ENCODE data around the gene HPSE2.

DNA sequence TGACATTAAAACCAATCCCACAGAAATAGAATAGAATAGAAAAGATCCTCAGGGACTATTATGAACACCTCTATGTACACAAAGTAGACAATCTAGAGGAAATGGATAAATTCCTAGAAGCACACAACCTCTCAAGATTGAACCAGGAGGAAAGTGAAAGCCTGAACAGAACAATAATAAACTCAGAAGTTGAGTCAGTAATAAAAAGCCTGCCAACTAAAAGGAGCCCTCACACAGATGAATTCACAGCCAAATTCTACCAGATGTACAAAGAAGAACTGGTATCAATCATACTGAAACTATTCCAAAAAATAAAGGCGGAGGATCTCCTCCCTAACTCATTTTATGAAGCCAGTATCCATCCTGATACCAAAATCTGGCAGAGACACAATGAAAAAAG lies 568.6 kb downstream of the HPSE2 start:
- TF ChIP-seq, protein P1, sequence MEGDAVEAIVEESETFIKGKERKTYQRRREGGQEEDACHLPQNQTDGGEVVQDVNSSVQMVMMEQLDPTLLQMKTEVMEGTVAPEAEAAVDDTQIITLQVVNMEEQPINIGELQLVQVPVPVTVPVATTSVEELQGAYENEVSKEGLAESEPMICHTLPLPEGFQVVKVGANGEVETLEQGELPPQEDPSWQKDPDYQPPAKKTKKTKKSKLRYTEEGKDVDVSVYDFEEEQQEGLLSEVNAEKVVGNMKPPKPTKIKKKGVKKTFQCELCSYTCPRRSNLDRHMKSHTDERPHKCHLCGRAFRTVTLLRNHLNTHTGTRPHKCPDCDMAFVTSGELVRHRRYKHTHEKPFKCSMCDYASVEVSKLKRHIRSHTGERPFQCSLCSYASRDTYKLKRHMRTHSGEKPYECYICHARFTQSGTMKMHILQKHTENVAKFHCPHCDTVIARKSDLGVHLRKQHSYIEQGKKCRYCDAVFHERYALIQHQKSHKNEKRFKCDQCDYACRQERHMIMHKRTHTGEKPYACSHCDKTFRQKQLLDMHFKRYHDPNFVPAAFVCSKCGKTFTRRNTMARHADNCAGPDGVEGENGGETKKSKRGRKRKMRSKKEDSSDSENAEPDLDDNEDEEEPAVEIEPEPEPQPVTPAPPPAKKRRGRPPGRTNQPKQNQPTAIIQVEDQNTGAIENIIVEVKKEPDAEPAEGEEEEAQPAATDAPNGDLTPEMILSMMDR (conservative IDR thresholded peaks at IDR 0.05; ENCODE audit: low read depth in 2 of 2): no peak
- TF ChIP-seq EZH2 (IDR thresholded peaks at IDR 0.05; ENCODE audit: low read depth, unreplicated experiment) (no peak), CREB1 (CRISPR knock-in tag; IDR thresholded peaks at IDR 0.05; ENCODE audit: low read depth) (no peak), POLR2AphosphoS5 (IDR thresholded peaks at IDR 0.05; ENCODE audit: low read depth) (no peak), EZH2phosphoT487 (IDR thresholded peaks at IDR 0.05; ENCODE audit: unreplicated experiment) (no peak), STAT1 (IDR thresholded peaks at IDR 0.05; ENCODE audit: unreplicated experiment) (no peak), NANOG (IDR thresholded peaks at IDR 0.05; ENCODE audit: borderline replicate concordance) (no peak), ZNF331 (CRISPR knock-in tag; IDR thresholded peaks at IDR 0.05; ENCODE audit: low read depth) (no peak), JUNB (IDR thresholded peaks at IDR 0.05; ENCODE audit: unreplicated experiment) (no peak), ZNF114 (CRISPR knock-in tag; IDR thresholded peaks at IDR 0.05) (no peak)
- TF ChIP-seq, protein P2, sequence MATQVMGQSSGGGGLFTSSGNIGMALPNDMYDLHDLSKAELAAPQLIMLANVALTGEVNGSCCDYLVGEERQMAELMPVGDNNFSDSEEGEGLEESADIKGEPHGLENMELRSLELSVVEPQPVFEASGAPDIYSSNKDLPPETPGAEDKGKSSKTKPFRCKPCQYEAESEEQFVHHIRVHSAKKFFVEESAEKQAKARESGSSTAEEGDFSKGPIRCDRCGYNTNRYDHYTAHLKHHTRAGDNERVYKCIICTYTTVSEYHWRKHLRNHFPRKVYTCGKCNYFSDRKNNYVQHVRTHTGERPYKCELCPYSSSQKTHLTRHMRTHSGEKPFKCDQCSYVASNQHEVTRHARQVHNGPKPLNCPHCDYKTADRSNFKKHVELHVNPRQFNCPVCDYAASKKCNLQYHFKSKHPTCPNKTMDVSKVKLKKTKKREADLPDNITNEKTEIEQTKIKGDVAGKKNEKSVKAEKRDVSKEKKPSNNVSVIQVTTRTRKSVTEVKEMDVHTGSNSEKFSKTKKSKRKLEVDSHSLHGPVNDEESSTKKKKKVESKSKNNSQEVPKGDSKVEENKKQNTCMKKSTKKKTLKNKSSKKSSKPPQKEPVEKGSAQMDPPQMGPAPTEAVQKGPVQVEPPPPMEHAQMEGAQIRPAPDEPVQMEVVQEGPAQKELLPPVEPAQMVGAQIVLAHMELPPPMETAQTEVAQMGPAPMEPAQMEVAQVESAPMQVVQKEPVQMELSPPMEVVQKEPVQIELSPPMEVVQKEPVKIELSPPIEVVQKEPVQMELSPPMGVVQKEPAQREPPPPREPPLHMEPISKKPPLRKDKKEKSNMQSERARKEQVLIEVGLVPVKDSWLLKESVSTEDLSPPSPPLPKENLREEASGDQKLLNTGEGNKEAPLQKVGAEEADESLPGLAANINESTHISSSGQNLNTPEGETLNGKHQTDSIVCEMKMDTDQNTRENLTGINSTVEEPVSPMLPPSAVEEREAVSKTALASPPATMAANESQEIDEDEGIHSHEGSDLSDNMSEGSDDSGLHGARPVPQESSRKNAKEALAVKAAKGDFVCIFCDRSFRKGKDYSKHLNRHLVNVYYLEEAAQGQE (IDR thresholded peaks at IDR 0.05; ENCODE audit: unreplicated experiment): no peak
- TF ChIP-seq, protein P3, sequence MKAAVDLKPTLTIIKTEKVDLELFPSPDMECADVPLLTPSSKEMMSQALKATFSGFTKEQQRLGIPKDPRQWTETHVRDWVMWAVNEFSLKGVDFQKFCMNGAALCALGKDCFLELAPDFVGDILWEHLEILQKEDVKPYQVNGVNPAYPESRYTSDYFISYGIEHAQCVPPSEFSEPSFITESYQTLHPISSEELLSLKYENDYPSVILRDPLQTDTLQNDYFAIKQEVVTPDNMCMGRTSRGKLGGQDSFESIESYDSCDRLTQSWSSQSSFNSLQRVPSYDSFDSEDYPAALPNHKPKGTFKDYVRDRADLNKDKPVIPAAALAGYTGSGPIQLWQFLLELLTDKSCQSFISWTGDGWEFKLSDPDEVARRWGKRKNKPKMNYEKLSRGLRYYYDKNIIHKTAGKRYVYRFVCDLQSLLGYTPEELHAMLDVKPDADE (IDR thresholded peaks at IDR 0.05): no peak
- TF ChIP-seq, protein P4, sequence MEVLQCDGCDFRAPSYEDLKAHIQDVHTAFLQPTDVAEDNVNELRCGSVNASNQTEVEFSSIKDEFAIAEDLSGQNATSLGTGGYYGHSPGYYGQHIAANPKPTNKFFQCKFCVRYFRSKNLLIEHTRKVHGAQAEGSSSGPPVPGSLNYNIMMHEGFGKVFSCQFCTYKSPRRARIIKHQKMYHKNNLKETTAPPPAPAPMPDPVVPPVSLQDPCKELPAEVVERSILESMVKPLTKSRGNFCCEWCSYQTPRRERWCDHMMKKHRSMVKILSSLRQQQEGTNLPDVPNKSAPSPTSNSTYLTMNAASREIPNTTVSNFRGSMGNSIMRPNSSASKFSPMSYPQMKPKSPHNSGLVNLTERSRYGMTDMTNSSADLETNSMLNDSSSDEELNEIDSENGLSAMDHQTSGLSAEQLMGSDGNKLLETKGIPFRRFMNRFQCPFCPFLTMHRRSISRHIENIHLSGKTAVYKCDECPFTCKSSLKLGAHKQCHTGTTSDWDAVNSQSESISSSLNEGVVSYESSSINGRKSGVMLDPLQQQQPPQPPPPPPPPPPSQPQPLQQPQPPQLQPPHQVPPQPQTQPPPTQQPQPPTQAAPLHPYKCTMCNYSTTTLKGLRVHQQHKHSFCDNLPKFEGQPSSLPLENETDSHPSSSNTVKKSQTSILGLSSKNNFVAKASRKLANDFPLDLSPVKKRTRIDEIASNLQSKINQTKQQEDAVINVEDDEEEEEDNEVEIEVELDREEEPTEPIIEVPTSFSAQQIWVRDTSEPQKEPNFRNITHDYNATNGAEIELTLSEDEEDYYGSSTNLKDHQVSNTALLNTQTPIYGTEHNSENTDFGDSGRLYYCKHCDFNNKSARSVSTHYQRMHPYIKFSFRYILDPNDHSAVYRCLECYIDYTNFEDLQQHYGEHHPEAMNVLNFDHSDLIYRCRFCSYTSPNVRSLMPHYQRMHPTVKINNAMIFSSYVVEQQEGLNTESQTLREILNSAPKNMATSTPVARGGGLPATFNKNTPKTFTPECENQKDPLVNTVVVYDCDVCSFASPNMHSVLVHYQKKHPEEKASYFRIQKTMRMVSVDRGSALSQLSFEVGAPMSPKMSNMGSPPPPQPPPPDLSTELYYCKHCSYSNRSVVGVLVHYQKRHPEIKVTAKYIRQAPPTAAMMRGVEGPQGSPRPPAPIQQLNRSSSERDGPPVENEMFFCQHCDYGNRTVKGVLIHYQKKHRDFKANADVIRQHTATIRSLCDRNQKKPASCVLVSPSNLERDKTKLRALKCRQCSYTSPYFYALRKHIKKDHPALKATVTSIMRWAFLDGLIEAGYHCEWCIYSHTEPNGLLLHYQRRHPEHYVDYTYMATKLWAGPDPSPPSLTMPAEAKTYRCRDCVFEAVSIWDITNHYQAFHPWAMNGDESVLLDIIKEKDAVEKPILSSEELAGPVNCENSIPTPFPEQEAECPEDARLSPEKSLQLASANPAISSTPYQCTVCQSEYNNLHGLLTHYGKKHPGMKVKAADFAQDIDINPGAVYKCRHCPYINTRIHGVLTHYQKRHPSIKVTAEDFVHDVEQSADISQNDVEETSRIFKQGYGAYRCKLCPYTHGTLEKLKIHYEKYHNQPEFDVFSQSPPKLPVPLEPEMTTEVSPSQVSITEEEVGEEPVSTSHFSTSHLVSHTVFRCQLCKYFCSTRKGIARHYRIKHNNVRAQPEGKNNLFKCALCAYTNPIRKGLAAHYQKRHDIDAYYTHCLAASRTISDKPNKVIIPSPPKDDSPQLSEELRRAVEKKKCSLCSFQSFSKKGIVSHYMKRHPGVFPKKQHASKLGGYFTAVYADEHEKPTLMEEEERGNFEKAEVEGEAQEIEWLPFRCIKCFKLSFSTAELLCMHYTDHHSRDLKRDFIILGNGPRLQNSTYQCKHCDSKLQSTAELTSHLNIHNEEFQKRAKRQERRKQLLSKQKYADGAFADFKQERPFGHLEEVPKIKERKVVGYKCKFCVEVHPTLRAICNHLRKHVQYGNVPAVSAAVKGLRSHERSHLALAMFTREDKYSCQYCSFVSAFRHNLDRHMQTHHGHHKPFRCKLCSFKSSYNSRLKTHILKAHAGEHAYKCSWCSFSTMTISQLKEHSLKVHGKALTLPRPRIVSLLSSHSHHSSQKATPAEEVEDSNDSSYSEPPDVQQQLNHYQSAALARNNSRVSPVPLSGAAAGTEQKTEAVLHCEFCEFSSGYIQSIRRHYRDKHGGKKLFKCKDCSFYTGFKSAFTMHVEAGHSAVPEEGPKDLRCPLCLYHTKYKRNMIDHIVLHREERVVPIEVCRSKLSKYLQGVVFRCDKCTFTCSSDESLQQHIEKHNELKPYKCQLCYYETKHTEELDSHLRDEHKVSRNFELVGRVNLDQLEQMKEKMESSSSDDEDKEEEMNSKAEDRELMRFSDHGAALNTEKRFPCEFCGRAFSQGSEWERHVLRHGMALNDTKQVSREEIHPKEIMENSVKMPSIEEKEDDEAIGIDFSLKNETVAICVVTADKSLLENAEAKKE (CRISPR knock-in tag; IDR thresholded peaks at IDR 0.05): no peak

Measured in GM23338 (cell line).